Mesodermal cell (in vitro differentiated cells): ENCODE measurements around the gene KAT7.

Source experiments
- H3K27ac ChIP-seq: 2 replicates; pipeline ENCODE4 v1.7.0; 2013; ENCODE audit warnings: mild to moderate bottlenecking, low read depth, low read length, moderate library complexity; ENCODE audit not compliant: severe bottlenecking
- H3K36me3 ChIP-seq: 2 replicates; pipeline ENCODE4 v1.7.1; 2013; ENCODE audit warnings: mild to moderate bottlenecking, low read length, moderate library complexity; ENCODE audit not compliant: control insufficient read depth, insufficient read depth
- H3K4me1 ChIP-seq: one replicate; pipeline ENCODE4 v1.7.1; 2013; ENCODE audit warnings: mild to moderate bottlenecking, low read length; ENCODE audit not compliant: insufficient read depth, control insufficient read depth, poor library complexity, severe bottlenecking
- H3K4me3 ChIP-seq: 2 replicates; pipeline ENCODE4 v1.7.0; 2013; ENCODE audit warnings: low read length, control low read depth, mild to moderate bottlenecking; ENCODE audit not compliant: insufficient read depth, poor library complexity, severe bottlenecking; ENCODE audit errors: extremely low read depth
- H3K9me3 ChIP-seq: 2 replicates; pipeline ENCODE4 v1.7.1; 2013; ENCODE audit warnings: mild to moderate bottlenecking, low read length, moderate library complexity; ENCODE audit not compliant: control insufficient read depth
- WGBS, 2 experiments: methylation state at CpG; one replicate each; pipeline ENCODE4 v1.1.5; 2013; ENCODE audit warnings: missing lambda C conversion rate in 2 of 2; ENCODE audit not compliant: insufficient coverage in 2 of 2; 5-methylcytosine and 5-hydroxymethylcytosine counted together

The KAT7 gene

DNA sequence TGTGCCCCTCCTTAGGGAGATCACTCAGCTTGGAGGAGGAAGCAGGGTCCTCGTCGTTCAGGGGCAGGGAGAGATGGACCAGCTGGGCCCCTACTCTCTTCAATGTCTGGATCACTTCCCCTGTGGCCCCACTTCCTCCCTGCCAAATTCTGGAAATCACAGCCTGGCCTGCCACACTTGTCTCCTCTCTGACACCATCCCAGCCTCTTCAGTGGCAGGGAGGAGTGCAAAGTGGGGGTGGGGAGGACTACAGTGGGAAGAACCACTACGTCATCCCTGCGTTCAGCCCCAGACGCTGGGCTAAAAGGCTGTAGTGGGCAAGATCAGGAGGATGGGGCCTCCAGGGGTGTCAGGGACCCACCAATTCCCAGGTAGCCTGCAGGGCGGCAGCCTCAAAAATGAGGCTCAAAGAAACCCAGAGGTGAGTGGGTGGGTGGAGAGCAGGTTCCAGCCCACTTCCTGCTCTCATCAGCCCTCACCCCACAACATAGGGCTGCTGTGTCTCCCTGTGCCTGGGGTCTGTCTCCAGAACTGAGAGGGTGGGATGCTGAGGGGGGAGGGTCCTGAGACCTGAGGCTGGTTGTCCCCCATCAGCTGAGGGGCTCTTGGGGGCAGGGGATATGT, 84.4 kb downstream of the KAT7 start:
- Histone ChIP-seq H3K36me3 (no peaks in the 10 kb centered on the region), H3K4me1 (peaks cover 10% of the 10 kb centered on the region), H3K9me3 (no peaks in the 10 kb centered on the region), H3K27ac (no peak overlapping the region), H3K4me3 (no peak overlapping the region)
- 90% methylated on average over 5 of the region's 6 CpGs; no CpG with 5 or more reads in 1 of the 2 experiments for WGBS, 2 experiments

DNA sequence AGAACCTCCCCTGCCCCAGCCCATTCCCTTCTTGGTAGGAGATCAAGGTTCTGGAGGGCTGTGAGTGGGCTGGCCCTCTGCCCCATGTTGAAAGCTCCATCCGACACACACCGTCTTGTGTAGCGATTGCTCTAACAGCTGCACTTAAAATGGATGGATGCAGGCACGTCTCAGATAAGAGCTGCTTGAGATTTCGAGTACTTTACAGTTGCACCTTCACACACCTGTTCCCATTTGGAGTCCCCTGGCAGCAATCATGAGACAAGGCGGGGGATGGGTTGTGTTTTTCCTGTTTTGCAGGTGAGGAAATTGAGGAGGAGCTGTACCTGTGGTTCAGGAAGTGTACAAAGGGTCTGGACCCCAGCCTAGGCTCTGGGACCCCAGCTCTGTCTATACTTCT, 85.0 kb downstream of the KAT7 start:
- WGBS, 2 experiments: 90 to 93% methylated on average over 5 of the region's 6 CpGs

DNA sequence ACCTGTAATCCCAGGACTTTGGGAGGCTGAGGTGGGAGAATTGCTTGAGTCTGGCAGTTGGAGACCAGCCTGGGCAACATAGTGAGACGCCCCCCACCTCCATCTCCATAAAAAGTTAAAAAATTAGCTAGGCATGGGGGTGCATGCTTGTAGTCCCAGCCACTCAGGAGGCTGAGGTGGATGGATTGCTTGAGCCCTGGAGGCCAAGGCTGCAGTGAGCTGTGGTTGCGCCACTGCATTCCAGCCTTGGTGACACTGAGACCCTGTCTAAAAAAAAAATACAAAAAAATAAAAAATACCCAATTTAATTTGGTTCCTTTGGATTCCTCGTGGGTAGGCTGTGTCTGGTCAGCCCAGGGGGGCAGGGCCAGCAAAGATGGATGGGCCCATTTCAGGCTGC, 85.4 kb downstream of the KAT7 start:
- H3K4me3 ChIP-seq: no peak overlapping the region

More for the DNA sequence above, 85.0 kb downstream of the KAT7 start:
- Histone ChIP-seq H3K9me3 (no peaks in the 10 kb centered on the region), H3K4me1 (peaks cover 10% of the 10 kb centered on the region), H3K27ac (no peak overlapping the region), H3K36me3 (no peaks in the 10 kb centered on the region), H3K4me3 (no peak overlapping the region)

DNA sequence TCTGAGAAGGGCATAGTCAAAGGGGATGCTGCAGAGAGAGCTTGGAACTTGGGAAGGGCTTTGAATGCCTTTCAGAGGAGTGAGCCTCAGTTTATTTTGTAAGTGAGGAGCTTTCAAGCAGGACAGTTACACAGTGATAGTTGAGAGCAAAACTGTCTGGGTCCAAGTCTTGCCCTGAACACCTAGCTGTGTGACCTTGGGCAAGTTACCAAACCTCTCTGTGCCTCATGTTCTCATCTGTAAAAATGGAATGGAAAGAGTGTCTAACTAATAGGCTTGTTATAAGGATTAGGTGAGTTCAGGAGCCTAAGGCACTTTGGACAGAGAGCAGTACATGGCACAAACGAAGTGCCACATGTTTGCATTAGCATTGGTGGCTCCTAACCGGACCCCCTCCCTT, 86.4 kb downstream of the KAT7 start:
- H3K4me3 ChIP-seq: no peak overlapping the region
- no peak overlapping the region for H3K27ac ChIP-seq
- no peaks in the 10 kb centered on the region for H3K36me3 ChIP-seq
- peaks cover 11% of the 10 kb centered on the region for H3K4me1 ChIP-seq
- H3K9me3 ChIP-seq: no peaks in the 10 kb centered on the region
- no CpG with 5 or more reads among the region's 2 CpGs for WGBS, 2 experiments

More for the DNA sequence above, 85.4 kb downstream of the KAT7 start:
- no peaks in the 10 kb centered on the region for H3K36me3 ChIP-seq
- H3K4me1 ChIP-seq: peaks cover 10% of the 10 kb centered on the region
- H3K27ac ChIP-seq: no peak overlapping the region
- no peaks in the 10 kb centered on the region for H3K9me3 ChIP-seq
- 80 to 93% methylated on average over 1 to 2 of the region's 3 CpGs for WGBS, 2 experiments

DNA sequence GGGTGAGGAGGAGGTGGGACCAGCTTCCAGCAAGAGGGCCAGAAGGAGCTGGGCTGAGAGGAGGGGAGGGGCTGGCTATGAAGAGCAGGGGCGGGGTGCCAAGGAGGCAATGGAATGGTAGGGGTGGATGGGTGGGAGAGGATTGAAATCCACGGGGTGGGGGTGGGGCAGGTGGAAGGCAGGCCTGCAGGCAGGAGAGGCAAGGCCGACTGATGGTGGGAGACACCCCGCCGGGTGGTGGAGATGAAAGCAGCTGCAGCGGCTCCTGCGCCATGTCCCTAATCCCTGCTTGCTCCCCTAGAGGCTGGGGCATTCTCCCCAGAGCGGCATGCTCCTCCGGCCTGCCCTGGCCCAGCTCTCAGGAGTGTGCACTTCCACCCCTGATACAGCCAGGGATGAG, 87.2 kb downstream of the KAT7 start:
- no peak overlapping the region for H3K27ac ChIP-seq
- no peaks in the 10 kb centered on the region for H3K36me3 ChIP-seq
- H3K4me3 ChIP-seq: no peak overlapping the region
- WGBS, 2 experiments: 23 to 33% methylated on average over 7 to 9 of the region's 9 CpGs
- H3K4me1 ChIP-seq: peaks cover 11% of the 10 kb centered on the region
- H3K9me3 ChIP-seq: no peaks in the 10 kb centered on the region

DNA sequence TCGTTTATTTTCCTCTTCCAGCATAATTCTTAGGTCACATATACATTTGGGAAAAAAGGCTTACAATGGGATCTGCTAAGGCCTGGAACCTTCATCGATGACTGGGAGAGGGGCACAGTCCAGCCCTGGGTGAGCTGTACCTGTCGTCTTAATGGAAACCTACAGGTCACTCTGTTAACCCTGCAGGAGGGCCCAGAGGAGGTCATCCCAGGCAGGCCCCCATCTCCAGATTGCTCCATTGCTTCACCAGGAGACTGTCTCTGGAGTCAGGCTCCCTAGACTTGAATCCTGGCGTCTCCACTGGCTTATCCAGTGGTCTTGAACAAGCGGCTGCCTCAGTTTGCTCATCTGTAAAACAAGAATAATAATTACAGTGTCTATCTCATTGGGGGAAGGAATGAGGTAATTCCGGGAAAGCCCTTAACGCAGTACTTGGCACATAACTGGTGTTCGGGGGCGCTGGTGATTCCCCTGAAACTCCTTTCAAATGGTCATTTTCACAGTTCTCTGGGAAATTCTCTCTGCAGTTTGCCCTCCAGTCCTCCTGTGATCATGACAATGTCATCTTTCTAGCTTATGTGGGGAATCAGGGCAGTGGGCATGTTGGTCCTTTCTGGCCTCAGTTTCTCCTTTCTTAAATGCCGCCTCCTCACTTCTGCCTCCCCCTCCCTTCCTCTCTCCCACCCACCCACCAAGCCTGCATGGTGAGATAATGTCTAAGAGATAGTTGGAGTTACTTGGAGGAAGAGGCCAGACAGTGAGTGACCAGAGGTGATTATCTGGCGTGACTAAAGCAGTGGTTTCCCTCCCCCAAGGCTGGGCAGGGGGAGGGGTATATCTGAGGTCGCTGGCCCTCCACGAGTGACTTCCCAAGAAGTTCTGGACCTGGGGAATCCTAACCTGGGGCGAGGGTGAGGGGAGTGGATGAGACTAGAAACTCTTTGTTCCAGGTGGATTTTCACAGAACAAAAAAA, 90.7 kb downstream of the KAT7 start:
- WGBS, 2 experiments: 64 to 80% methylated on average over 9 to 11 of the region's 14 CpGs
- H3K9me3 ChIP-seq: no peaks in the 10 kb centered on the region
- no peak overlapping the region for H3K4me3 ChIP-seq
- no peak overlapping the region for H3K27ac ChIP-seq
- H3K4me1 ChIP-seq: peaks cover 18% of the 10 kb centered on the region
- no peaks in the 10 kb centered on the region for H3K36me3 ChIP-seq

DNA sequence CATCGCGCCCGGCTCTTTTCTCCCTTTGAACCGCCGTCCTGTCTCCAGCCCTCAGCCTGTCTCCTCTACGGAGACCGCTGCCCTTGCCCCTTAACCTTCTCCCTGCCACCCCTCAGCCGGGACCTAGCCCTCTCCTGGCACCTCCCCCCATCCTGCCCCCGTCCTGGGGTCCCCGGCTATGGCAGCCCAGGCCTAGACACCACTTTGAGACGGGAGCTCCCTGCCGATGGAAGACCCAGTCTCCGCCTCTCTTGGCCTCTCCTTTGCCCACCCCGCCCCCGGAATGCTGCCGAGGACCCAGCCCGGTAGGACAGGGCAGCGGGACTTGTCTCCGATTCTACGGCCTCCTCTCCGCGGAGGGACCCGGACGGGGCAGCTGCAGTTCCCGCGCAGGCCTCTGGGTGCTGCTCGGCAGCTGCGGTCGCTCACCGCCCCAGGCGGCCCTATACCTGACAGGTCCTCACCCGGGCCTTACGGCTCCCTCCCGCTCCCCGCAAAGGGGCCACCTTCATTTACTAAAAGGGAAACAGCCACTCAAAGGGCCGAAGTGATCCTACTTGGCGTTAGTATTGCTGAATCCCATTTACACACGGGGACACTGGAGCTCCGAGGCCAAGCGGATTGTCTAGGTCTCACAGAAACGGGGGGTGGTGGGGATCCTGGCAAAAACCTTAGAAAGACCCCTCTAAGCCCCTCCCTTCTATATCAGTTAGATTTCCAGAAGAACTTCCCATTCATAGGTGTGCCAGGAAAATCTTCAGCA, 92.0 kb downstream of the KAT7 start:
- H3K9me3 ChIP-seq: no peaks in the 10 kb centered on the region
- no peaks in the 10 kb centered on the region for H3K36me3 ChIP-seq
- H3K27ac ChIP-seq: no peak overlapping the region
- H3K4me1 ChIP-seq: peaks cover 18% of the 10 kb centered on the region
- 6% methylated on average over 26 to 37 of the region's 41 CpGs for WGBS, 2 experiments
- peak overlapping the region; percentile 2 for H3K4me3 ChIP-seq

DNA sequence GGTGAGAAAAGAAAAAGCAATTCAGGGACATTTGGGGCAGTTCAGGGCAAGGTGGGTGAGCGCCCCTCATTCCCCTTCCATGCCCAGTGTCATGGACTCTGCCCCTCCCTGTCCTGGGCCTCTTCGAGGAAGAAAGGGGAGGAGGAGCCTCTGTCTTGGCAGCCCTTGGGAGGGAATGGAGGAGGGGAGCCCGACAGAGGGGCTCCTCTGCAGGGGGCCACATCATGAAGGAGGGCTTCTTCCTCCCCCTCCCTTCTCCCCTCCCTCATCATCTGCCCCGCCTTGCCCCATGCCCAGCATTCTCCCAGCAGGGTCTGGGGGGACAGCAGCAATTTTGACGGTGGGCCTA, 92.5 kb downstream of the KAT7 start:
- Histone ChIP-seq H3K27ac (no peak overlapping the region), H3K4me3 (no peak overlapping the region), H3K4me1 (peaks cover 14% of the 10 kb centered on the region), H3K36me3 (no peaks in the 10 kb centered on the region), H3K9me3 (no peaks in the 10 kb centered on the region)
- 60% methylated on average over 1 of the region's 5 CpGs; no CpG with 5 or more reads in 1 of the 2 experiments for WGBS, 2 experiments

DNA sequence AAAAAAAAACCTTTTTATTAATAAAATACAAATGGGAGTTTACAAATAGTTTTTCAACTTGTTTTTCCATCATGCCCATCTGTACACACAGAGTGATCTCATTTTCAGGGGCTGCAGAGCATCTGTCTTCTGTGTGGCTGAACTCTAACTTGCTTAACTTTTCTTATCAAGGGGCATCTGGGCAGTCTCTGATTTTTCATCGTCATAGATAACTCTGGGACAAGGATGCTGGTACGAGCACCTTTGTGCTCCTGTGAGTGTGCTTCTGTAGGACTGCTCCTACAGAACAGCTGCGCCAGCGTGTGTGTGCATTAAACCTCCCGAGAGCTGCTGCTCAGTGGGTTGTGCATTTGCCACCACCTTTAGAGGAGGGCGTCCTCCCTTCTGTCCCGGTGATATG, 94.0 kb downstream of the KAT7 start:
- WGBS, 2 experiments: 82 to 86% methylated on average over 7 of the region's 7 CpGs
- Histone ChIP-seq H3K36me3 (no peaks in the 10 kb centered on the region), H3K27ac (no peak overlapping the region), H3K9me3 (no peaks in the 10 kb centered on the region), H3K4me3 (no peak overlapping the region), H3K4me1 (peaks cover 21% of the 10 kb centered on the region)
